ENCODE measurements around the gene TIMP2.

Gene TIMP2

DNA sequence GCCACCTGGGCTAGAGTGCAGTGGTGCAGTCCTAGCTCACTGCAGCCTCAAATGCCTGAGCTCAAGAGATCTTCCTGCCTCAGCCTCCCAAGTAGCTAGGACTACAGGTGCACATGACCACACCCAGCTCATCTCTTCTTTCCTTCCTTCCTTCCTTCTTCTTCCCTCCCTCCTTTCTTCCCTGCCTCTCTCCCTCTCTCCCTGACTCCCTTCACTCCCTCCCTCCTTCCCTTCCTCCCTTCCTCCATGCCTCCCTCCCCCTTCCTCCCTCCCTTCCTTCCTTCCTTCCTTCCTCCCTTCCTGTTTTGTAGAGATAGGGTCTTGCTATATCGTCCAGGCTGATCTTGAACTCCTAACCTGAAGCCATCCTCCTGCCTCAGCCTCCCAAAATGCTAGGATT lies 61.1 kb downstream of the TIMP2 start:
- H3K4me3 ChIP-seq (ENCODE audit: low read depth, low read length) = no peak overlapping the region
- no peak for TF ChIP-seq CTCF (IDR thresholded peaks at IDR 0.05; ENCODE audit: insufficient read depth, low read depth, low read length, missing control alignments)
- no peak for DNase-seq (ENCODE audit: low read depth)

DNA sequence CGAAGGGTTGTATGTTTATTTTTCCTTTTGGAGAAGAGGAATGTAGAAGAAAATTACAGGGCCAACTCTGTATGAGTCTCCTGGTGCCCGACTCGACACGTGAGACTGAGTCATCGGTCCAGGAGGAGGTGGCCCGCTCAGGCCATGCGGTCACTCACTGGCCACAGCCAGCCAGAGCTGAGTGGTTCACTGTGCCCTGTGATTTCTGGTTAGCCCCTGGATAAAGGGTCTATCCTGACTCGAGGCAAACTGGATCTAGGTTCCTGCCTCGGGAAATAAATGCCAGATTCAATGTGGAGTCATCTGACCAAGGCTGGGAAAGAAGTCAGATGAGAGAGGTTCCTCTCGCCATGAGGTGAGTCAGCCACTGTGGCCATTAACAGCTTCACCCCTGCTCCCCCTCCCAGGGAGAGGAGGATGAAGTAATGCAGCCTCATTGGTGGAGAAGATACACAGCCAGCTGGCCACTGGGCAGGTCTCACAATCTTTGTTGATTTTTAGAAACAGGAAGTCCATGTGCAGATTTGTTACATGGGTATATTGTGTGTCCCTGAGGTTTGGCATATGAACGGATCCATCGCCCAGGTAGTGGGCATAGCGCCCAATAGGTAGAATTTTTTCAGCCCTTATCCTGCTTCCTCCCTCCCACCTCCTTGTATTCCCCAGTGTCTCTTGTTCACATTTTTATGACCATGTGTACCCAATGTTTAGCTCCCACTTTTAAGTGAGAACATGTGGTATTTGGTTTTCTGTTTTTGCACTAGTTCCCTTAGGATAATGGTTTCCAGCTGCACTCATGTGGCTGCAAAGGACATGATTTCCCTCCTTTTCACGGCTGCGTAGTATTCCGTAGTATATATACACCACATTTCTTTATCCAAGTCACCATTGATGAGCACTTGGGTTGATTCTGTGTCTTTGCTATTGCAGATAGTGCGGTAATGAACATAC lies 62.8 kb downstream of the TIMP2 start:
- no peak for DNase-seq (ENCODE audit: low read depth)
- TF ChIP-seq CTCF (IDR thresholded peaks at IDR 0.05; ENCODE audit: insufficient read depth, low read depth, low read length, missing control alignments) = no peak
- no peak overlapping the region for H3K4me3 ChIP-seq (ENCODE audit: low read depth, low read length)

- no peak for TF ChIP-seq CTCF (IDR thresholded peaks at IDR 0.05; ENCODE audit: insufficient read depth, low read depth, low read length, missing control alignments)
- H3K4me3 ChIP-seq (ENCODE audit: low read depth, low read length) = no peak overlapping the region
- no peak for DNase-seq (ENCODE audit: low read depth)
These were observed 64.0 kb downstream of the TIMP2 start for GRCh38 chr17:78861229-78861628.

- no peak overlapping the region for H3K4me3 ChIP-seq (ENCODE audit: low read depth, low read length)
- no peak for TF ChIP-seq CTCF (IDR thresholded peaks at IDR 0.05; ENCODE audit: insufficient read depth, low read depth, low read length, missing control alignments)
- DNase-seq (ENCODE audit: low read depth) = no peak
These were observed 66.1 kb downstream of the TIMP2 start for GRCh38 chr17:78859051-78859450.

- no peak for DNase-seq (ENCODE audit: low read depth)
- TF ChIP-seq CTCF (IDR thresholded peaks at IDR 0.05; ENCODE audit: insufficient read depth, low read depth, low read length, missing control alignments) = no peak
- no peak overlapping the region for H3K4me3 ChIP-seq (ENCODE audit: low read depth, low read length)
These were observed 67.9 kb downstream of the TIMP2 start for GRCh38 chr17:78857266-78857665.

DNA sequence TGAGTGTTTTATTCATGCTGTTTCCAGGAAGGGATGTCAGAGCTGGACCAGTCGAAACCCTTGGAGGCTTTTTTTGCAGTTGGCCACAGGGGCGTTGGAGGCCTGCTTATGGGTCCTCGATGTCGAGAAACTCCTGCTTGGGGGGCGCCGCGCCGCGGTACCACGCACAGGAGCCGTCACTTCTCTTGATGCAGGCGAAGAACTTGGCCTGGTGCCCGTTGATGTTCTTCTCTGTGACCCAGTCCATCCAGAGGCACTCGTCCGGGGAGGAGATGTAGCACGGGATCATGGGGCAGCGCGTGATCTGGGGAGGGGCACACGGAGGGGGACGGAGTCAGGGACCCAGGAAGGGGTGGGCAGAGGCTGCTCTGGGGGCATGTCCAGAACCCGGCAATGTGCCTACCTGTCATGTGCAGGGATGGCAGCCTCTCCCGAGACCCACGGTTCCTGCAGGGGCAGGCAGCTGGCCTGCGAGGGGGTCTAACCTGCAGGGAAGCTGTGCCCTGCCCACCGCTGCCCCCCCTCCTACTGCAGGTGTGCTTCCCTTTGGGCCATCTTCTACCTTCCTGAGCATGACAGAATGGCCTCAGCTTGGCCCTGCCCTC lies 69.5 kb downstream of the TIMP2 start:
- TF ChIP-seq CTCF (IDR thresholded peaks at IDR 0.05; ENCODE audit: insufficient read depth, low read depth, low read length, missing control alignments) = no peak
- H3K4me3 ChIP-seq (ENCODE audit: low read depth, low read length) = no peak overlapping the region
- no peak for DNase-seq (ENCODE audit: low read depth)
